Measurements from ENCODE around the gene PSMB4. TPM values are rescaled to one million over a fixed set of nuclear protein-coding genes. Genes with fewer than 3 reads are reported as not detected.
"Not testable (repeated sequence)": the region's sequence is repeated elsewhere in the genome, so short reads cannot be mapped to it uniquely, and the experiment has no call there.

PSMB4 gene
- 452 and 456 TPM in 2 replicates for total RNA-seq

GRCh38 chr1:151399324-151400171 lies at the start of gene PSMB4:
PSMB4 (plus strand) TSS chr1:151399573; CDS start chr1:151399588, 15 bp downstream.
- Mint-ChIP-seq H3K36me3 (ENCODE audit: low read depth) (peaks cover 38% of the 10 kb centered on the region), H3K9me3 (no peaks in the 10 kb centered on the region), H3K4me1 (peaks cover 23% of the 10 kb centered on the region), H3K27ac (peak within 1 kb of the TSS; percentile 100), H3K4me3 (peak within 1 kb of the TSS; percentile 94), H3K27me3 (no peaks in the 10 kb centered on the region)
- DNase-seq, result peak; percentile 95
- intact Hi-C loops (cut with micrococcal nuclease), result loop anchor here (1.0 to 5.0 kb wide), 2 partner anchors 52 to 87 kb away; partner anchors contain the start of gene RFX5

- intact Hi-C loops (cut with micrococcal nuclease); H3K27ac Mint-ChIP-seq; DNase-seq; H3K4me3 Mint-ChIP-seq; H3K27me3 Mint-ChIP-seq; H3K9me3 Mint-ChIP-seq: not testable (repeated sequence)
- Mint-ChIP-seq H3K4me1 (peaks cover 26% of the 10 kb centered on the region), H3K36me3 (ENCODE audit: low read depth) (peaks cover 15% of the 10 kb centered on the region)
Measured at GRCh38 chr1:151350323-151350722, 49.0 kb upstream of the PSMB4 start.

GRCh38 chr1:151352021-151352718 lies 47.2 kb upstream of the PSMB4 start:
- DNase-seq, result no peak
- intact Hi-C loops (cut with micrococcal nuclease), result no loop called here

GRCh38 chr1:151356696-151357095 lies 42.7 kb upstream of the PSMB4 start:
- no peak overlapping the region for H3K27ac Mint-ChIP-seq
- H3K27me3 Mint-ChIP-seq, result peaks cover 10% of the 10 kb centered on the region
- intact Hi-C loops (cut with micrococcal nuclease), result no loop called here
- H3K36me3 Mint-ChIP-seq (ENCODE audit: low read depth), result no peaks in the 10 kb centered on the region
- DNase-seq, result no peak
- H3K4me3 Mint-ChIP-seq, result no peak overlapping the region
- H3K4me1 Mint-ChIP-seq, result no peaks in the 10 kb centered on the region
- H3K9me3 Mint-ChIP-seq, result peaks cover 7% of the 10 kb centered on the region

More at GRCh38 chr1:151352021-151352718, 47.2 kb upstream of the PSMB4 start:
- Mint-ChIP-seq H3K27me3 (peaks cover 6% of the 10 kb centered on the region), H3K4me3 (no peak overlapping the region), H3K36me3 (ENCODE audit: low read depth) (peaks cover 3% of the 10 kb centered on the region), H3K4me1 (peaks cover 11% of the 10 kb centered on the region), H3K9me3 (peaks cover 7% of the 10 kb centered on the region), H3K27ac (no peak overlapping the region)

GRCh38 chr1:151361883-151362282 lies 37.5 kb upstream of the PSMB4 start:
- H3K36me3 Mint-ChIP-seq (ENCODE audit: low read depth), result peaks cover 2% of the 10 kb centered on the region
- no peak overlapping the region for H3K27ac Mint-ChIP-seq
- intact Hi-C loops (cut with micrococcal nuclease), result no loop called here
- peaks cover 4% of the 10 kb centered on the region for H3K27me3 Mint-ChIP-seq
- no peak for DNase-seq
- peaks cover 17% of the 10 kb centered on the region for H3K9me3 Mint-ChIP-seq
- no peak overlapping the region for H3K4me3 Mint-ChIP-seq
- H3K4me1 Mint-ChIP-seq, result no peaks in the 10 kb centered on the region

GRCh38 chr1:151362308-151363155 lies 36.8 kb upstream of the PSMB4 start:
- H3K36me3 Mint-ChIP-seq (ENCODE audit: low read depth), result peaks cover 2% of the 10 kb centered on the region
- DNase-seq, result no peak
- intact Hi-C loops (cut with micrococcal nuclease), result no loop called here
- no peak overlapping the region for H3K4me3 Mint-ChIP-seq
- H3K27ac Mint-ChIP-seq, result no peak overlapping the region
- H3K27me3 Mint-ChIP-seq, result peaks cover 4% of the 10 kb centered on the region
- no peaks in the 10 kb centered on the region for H3K4me1 Mint-ChIP-seq
- H3K9me3 Mint-ChIP-seq, result peaks cover 17% of the 10 kb centered on the region

- no peaks in the 10 kb centered on the region for H3K4me1 Mint-ChIP-seq
- peaks cover under 1% of the 10 kb centered on the region for H3K27me3 Mint-ChIP-seq
- no peak for DNase-seq
- peaks cover 17% of the 10 kb centered on the region for H3K9me3 Mint-ChIP-seq
- intact Hi-C loops (cut with micrococcal nuclease), result no loop called here
- H3K27ac Mint-ChIP-seq, result no peak overlapping the region
- peaks cover 2% of the 10 kb centered on the region for H3K36me3 Mint-ChIP-seq (ENCODE audit: low read depth)
- H3K4me3 Mint-ChIP-seq, result no peak overlapping the region
Measured at GRCh38 chr1:151364996-151365395, 34.4 kb upstream of the PSMB4 start.

- intact Hi-C loops (cut with micrococcal nuclease), result no loop called here
- H3K36me3 Mint-ChIP-seq (ENCODE audit: low read depth), result no peaks in the 10 kb centered on the region
- H3K9me3 Mint-ChIP-seq, result peaks cover 11% of the 10 kb centered on the region
- H3K4me1 Mint-ChIP-seq, result no peaks in the 10 kb centered on the region
- H3K27me3 Mint-ChIP-seq, result no peaks in the 10 kb centered on the region
- DNase-seq, result no peak
- H3K27ac Mint-ChIP-seq, result no peak overlapping the region
- no peak overlapping the region for H3K4me3 Mint-ChIP-seq
Measured at GRCh38 chr1:151367658-151368392, 31.5 kb upstream of the PSMB4 start.

- Mint-ChIP-seq H3K36me3 (ENCODE audit: low read depth) (no peaks in the 10 kb centered on the region), H3K27me3 (no peaks in the 10 kb centered on the region), H3K27ac (no peak overlapping the region), H3K9me3 (peaks cover 5% of the 10 kb centered on the region), H3K4me3 (no peak overlapping the region), H3K4me1 (no peaks in the 10 kb centered on the region)
- intact Hi-C loops (cut with micrococcal nuclease), result no loop called here
- DNase-seq, result no peak
Measured at GRCh38 chr1:151368393-151369301, 30.7 kb upstream of the PSMB4 start.

GRCh38 chr1:151369302-151369610 lies 30.1 kb upstream of the PSMB4 start:
- no peak overlapping the region for H3K4me3 Mint-ChIP-seq
- H3K36me3 Mint-ChIP-seq (ENCODE audit: low read depth), result no peaks in the 10 kb centered on the region
- intact Hi-C loops (cut with micrococcal nuclease), result no loop called here
- no peak overlapping the region for H3K27ac Mint-ChIP-seq
- DNase-seq, result no peak
- H3K4me1 Mint-ChIP-seq, result peaks cover 3% of the 10 kb centered on the region
- no peaks in the 10 kb centered on the region for H3K9me3 Mint-ChIP-seq
- H3K27me3 Mint-ChIP-seq, result no peaks in the 10 kb centered on the region

- Mint-ChIP-seq H3K27me3 (no peaks in the 10 kb centered on the region), H3K36me3 (ENCODE audit: low read depth) (no peaks in the 10 kb centered on the region), H3K4me3 (no peak overlapping the region), H3K9me3 (no peaks in the 10 kb centered on the region), H3K27ac (no peak overlapping the region), H3K4me1 (peaks cover 3% of the 10 kb centered on the region)
- DNase-seq, result no peak
- intact Hi-C loops (cut with micrococcal nuclease), result no loop called here
Measured at GRCh38 chr1:151369621-151370048, 29.7 kb upstream of the PSMB4 start.

GRCh38 chr1:151370211-151370911 lies 29.0 kb upstream of the PSMB4 start:
- intact Hi-C loops (cut with micrococcal nuclease), result no loop called here
- Mint-ChIP-seq H3K4me3 (no peak overlapping the region), H3K9me3 (no peaks in the 10 kb centered on the region), H3K36me3 (ENCODE audit: low read depth) (no peaks in the 10 kb centered on the region), H3K27ac (no peak overlapping the region), H3K4me1 (peaks cover 3% of the 10 kb centered on the region), H3K27me3 (no peaks in the 10 kb centered on the region)
- DNase-seq, result no peak

Measured in activated CD4-positive, alpha-beta T cell treated with anti-CD3 and anti-CD28 coated beads, Interleukin-2, amount 10 ng/mL, durations not matched to agents 24 days and 14 days (primary cell).